ENCODE results near the gene LMF1. TPM values are rescaled to one million over a fixed set of nuclear protein-coding genes. Genes with fewer than 3 reads are reported as not detected.

LMF1 gene
- total RNA-seq, 2 donors from 2014 or later = 16.4 to 21.8 TPM

GRCh38 chr16:937723-938122 lies 33.1 kb downstream of the LMF1 start:
- intact Hi-C loops (cut with DNase I) = loop anchor here in 1 of 2 donors (5.0 kb wide), 1 partner anchor 745 kb away; no protein-coding TSS in a partner anchor
- DNase-seq (ENCODE audit: low spot score) = no peak

DNA sequence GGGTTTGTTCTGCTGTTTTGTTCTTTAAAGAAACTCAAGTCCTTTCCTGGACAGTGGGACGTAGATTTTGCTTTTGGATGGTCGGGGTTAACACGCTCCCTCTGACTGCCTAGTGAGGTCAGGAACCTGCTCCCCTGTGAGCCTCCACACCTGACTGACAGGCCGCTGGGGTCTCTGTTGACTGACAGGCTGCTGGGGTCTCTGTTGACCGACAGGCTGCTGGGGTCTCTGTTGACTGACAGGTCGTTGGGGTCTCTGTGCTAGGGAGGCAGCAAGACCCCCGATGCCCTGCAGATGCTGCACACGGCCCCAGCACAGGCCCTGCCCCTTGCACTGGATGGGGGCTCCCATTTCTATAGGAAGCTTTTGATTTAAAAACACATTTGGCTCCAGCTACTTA lies 33.5 kb downstream of the LMF1 start:
- DNase-seq (ENCODE audit: low spot score) = no peak
- intact Hi-C loops (cut with DNase I) = loop anchor here in 1 of 2 donors (5.0 kb wide), 1 partner anchor 745 kb away; no protein-coding TSS in a partner anchor

DNA sequence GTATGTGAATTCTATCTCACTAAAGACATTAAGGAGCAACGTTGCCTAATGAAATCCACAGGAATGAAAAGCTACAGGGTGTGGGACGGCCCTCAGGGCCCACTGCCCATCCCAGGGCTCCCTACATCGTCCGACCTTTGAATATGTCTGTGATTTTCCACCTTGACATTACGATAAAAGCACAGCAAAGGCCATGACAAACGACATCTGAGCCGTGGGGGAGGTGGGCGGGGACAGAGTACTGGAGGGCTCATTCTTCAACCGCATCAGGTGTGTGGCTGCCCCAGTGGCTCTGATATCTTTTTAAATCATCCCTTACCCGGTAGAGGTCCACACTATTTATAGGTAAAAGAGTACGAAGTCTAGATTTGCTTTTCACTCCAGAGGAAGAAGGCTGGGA lies 35.1 kb downstream of the LMF1 start:
- DNase-seq (ENCODE audit: low spot score) = no peak
- intact Hi-C loops (cut with DNase I) = loop anchor here in 1 of 2 donors (5.0 kb wide), 1 partner anchor 747 kb away; no protein-coding TSS in a partner anchor

DNA sequence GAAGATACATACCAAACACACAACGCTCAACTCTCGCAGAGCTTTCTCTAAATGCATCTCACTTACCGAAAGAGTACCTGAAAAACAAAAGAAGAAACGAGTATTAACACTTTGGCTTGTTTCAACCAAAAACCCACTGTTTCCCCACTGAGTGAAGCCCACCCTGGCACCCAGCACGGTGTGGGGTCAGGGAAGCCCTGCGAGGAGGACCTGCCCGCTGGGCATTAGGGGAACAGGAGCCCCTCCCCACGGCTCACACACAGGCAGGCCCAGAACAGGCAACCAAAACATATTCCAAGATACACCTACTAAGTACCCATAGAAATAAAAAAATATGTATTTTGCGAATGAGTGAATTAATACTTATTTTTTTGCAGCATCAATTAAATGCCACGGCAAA lies 36.6 kb downstream of the LMF1 start:
- intact Hi-C loops (cut with DNase I) = no loop called here
- no peak for DNase-seq (ENCODE audit: low spot score)

GRCh38 chr16:933581-933980 lies 37.2 kb downstream of the LMF1 start:
- DNase-seq (ENCODE audit: low spot score) = no peak
- intact Hi-C loops (cut with DNase I) = no loop called here

DNA sequence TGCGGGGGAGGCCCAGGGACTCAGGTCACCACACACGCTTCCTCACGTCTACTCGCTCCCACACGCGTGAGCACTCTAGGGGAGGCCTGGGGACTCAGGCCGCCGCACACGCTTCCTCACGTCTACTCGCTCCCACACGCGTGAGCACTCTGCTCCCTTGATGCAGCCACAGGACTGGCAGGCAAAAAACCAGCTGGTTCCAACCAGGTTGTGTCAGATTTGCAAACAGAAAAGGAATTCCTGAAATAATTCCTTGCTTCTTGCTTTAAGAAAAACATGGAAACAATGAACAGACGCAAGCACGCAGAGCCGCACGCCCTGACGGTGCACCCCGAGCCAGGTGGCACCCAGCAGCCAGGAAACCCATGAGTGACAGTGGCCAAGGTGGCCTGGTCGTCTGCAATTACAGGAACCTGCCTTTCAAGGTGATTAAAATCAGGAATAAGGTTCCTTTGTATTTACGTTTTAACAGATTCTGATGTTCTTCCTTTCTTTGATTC lies 37.9 kb downstream of the LMF1 start:
- DNase-seq (ENCODE audit: low spot score) = no peak
- intact Hi-C loops (cut with DNase I) = no loop called here

- DNase-seq (ENCODE audit: low spot score) = no peak
- intact Hi-C loops (cut with DNase I) = no loop called here
Measured at GRCh38 chr16:931626-932500, 38.9 kb downstream of the LMF1 start.

- intact Hi-C loops (cut with DNase I) = no loop called here
- no peak for DNase-seq (ENCODE audit: low spot score)
Measured at GRCh38 chr16:931171-931570, 39.6 kb downstream of the LMF1 start.

DNA sequence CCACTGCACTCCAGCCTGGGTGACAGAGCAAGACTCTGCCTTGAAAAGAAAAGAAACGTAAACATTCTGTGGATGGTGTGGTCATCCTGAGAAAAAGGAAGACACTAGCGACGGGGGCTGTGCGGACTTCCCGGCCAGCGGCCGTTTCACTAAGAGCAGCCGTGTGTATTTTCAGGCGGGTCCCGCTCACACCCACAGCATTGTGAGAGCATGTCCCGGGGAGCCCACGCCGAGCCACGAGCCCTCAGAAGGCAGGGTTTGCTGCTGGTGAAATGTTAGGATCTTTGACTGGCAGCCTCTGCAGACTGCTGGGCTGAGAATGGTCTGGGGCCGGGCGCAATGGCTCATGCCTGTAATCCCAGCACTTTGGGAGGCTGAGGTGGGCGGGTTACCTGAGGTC lies 40.3 kb downstream of the LMF1 start:
- no peak for DNase-seq (ENCODE audit: low spot score)
- intact Hi-C loops (cut with DNase I) = no loop called here

DNA sequence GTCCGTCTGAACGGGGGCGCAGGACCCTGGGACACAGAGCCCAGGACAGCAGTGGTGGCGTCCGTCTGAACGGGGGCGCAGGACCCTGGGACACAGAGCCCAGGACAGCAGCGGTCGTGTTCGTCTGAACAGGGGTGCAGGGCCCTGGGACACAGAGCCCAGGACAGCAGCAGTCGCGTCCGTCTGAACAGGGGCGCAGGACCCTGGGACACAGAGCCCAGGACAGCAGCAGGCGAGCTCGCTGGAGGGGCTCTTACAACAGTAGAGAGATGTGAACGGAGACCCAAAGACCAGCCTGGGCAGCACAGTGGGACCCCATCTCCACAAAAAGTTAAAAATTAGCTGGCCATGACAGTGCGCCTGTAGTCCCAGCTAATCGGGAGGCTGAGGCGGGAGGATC lies 40.7 kb downstream of the LMF1 start:
- intact Hi-C loops (cut with DNase I) = no loop called here
- DNase-seq (ENCODE audit: low spot score) = no peak

- intact Hi-C loops (cut with DNase I) = no loop called here
- no peak for DNase-seq (ENCODE audit: low spot score)
Measured at GRCh38 chr16:929227-930073, 41.3 kb downstream of the LMF1 start.

DNA sequence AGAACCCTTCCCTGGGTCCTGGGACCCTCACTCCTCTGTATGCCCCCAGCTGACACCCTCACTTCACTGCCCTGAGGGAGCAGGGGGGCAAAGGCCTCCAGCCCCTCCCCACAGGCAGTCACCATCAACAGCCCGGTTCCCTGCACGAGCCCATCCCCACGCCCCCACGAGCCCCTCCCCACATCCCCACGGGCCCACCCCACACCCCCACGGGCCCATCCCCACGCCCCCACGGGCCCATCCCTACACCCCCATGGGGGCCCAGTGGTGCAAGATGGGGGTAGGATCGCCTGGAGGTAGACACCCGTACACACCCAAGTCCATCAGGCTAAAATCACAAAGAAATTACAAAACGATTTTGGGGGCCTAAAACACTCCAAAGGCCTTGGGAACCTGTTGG lies 42.3 kb downstream of the LMF1 start:
- DNase-seq (ENCODE audit: low spot score) = no peak
- intact Hi-C loops (cut with DNase I) = no loop called here

- no peak for DNase-seq (ENCODE audit: low spot score)
- intact Hi-C loops (cut with DNase I) = no loop called here
Measured at GRCh38 chr16:927931-928330, 42.9 kb downstream of the LMF1 start.

DNA sequence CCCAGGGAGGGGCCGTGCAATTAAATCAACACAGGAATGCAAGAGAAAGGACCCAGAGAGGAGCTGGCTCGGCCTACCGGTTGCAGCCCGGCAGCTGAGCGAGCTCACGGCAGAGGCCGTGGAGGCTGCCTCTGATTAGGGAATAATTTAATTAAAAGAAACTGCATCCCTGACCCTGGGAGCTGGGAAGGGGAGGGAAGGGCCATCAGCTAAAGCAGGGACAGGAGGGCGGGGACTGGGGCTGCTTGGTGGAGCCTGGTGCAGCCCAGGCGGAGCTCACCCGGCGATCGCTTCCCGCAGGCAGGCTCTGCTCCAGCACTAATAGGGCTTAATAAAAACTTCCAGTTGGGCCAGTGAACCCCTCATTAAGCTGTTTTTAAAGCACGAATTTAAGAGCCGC lies 43.4 kb downstream of the LMF1 start:
- intact Hi-C loops (cut with DNase I) = no loop called here
- DNase-seq (ENCODE audit: low spot score) = no peak

DNA sequence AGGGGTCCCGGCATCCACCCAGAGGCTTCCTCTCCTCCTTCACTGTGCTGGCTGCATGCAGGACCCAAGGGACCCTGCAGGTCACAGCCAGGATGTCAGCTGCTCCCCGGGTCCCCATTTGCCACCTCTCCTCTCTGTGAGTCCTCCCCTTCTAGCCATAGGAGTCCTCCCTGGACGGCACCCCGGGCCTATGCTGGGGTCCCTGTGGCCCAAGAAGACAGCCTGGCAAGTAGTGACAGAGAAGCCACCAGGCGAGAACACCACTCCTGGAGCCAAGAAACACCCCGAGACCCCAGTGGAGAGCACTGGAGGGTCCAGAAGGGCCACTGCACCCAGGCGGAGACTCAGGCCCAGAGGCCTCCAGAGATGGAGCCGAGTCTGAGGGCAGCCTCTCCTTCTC lies 44.1 kb downstream of the LMF1 start:
- intact Hi-C loops (cut with DNase I) = no loop called here
- DNase-seq (ENCODE audit: low spot score) = no peak

- DNase-seq (ENCODE audit: low spot score) = no peak
- intact Hi-C loops (cut with DNase I) = no loop called here
Measured at GRCh38 chr16:924806-925205, 46.0 kb downstream of the LMF1 start.

GRCh38 chr16:924063-924462 lies 46.7 kb downstream of the LMF1 start:
- DNase-seq (ENCODE audit: low spot score) = no peak

GRCh38 chr16:923184-923583 lies 47.6 kb downstream of the LMF1 start:
- intact Hi-C loops (cut with DNase I) = no loop called here
- peak; percentile 75 for DNase-seq (ENCODE audit: low spot score)

More at GRCh38 chr16:924063-924462, 46.7 kb downstream of the LMF1 start:
- intact Hi-C loops (cut with DNase I) = no loop called here

DNA sequence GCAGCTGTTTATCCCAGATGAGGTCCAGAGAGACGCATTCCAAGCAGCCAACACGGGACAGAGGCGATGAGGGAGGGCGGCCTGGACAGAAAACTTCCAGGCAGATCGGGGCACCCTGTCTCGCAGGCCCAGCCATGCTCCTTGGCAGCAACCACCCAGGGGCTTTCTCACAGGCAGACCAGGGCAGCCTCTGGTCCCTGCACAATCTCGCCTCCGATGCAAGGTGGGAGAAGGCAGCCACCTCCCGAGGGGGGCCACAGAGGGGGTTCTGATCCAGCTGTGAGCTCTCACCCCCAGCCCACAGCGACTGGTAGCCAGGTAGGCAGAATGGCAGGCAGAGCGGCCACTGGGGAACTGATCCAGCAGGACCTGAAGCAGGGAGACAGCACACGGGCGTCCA lies 48.7 kb downstream of the LMF1 start:
- intact Hi-C loops (cut with DNase I) = no loop called here
- peak; percentile 68 for DNase-seq (ENCODE audit: low spot score)

GRCh38 chr16:921321-921905 lies 49.4 kb downstream of the LMF1 start:
- DNase-seq (ENCODE audit: low spot score) = peak; percentile 66
- intact Hi-C loops (cut with DNase I) = no loop called here
